ENCODE results near the gene RASGEF1B. TPM values are rescaled to one million over a fixed set of nuclear protein-coding genes. Genes with fewer than 3 reads are reported as not detected.

RASGEF1B gene
- polyA plus RNA-seq, 1 experiment = not detected

GRCh38 chr4:81459228-81459627 lies 12.5 kb downstream of the RASGEF1B start:
- TF ChIP-seq, protein P1, sequence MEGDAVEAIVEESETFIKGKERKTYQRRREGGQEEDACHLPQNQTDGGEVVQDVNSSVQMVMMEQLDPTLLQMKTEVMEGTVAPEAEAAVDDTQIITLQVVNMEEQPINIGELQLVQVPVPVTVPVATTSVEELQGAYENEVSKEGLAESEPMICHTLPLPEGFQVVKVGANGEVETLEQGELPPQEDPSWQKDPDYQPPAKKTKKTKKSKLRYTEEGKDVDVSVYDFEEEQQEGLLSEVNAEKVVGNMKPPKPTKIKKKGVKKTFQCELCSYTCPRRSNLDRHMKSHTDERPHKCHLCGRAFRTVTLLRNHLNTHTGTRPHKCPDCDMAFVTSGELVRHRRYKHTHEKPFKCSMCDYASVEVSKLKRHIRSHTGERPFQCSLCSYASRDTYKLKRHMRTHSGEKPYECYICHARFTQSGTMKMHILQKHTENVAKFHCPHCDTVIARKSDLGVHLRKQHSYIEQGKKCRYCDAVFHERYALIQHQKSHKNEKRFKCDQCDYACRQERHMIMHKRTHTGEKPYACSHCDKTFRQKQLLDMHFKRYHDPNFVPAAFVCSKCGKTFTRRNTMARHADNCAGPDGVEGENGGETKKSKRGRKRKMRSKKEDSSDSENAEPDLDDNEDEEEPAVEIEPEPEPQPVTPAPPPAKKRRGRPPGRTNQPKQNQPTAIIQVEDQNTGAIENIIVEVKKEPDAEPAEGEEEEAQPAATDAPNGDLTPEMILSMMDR (IDR thresholded peaks at IDR 0.05; ENCODE audit: low read depth, low read length) = no peak
- no peaks in the 10 kb centered on the region for H3K27me3 ChIP-seq (ENCODE audit: control insufficient read depth, insufficient read depth, low read length)
- no peak for DNase-seq (ENCODE audit: low read depth, low spot score)
- CTCF ChIA-PET = interaction anchor here (1.7 kb wide), 1 partner anchor 8 kb away, joined by 5 read pairs; no protein-coding TSS in a partner anchor
- POLR2A ChIA-PET = no interaction called here
- no peak overlapping the region for H3K4me3 ChIP-seq (ENCODE audit: low read depth, low read length)
- no peaks in the 10 kb centered on the region for H3K9me3 ChIP-seq (ENCODE audit: control insufficient read depth, insufficient read depth, low read length)
- H3K27ac ChIP-seq (ENCODE audit: low read depth, low read length) = no peak overlapping the region

- ChIA-PET POLR2A (no interaction called here), CTCF (interaction anchor here (1.7 kb wide), 1 partner anchor 9 kb away, joined by 5 read pairs; no protein-coding TSS in a partner anchor)
- DNase-seq (ENCODE audit: low read depth, low spot score) = no peak
- no peak overlapping the region for H3K4me3 ChIP-seq (ENCODE audit: low read depth, low read length)
- no peaks in the 10 kb centered on the region for H3K27me3 ChIP-seq (ENCODE audit: control insufficient read depth, insufficient read depth, low read length)
- H3K27ac ChIP-seq (ENCODE audit: low read depth, low read length) = no peak overlapping the region
- no peaks in the 10 kb centered on the region for H3K9me3 ChIP-seq (ENCODE audit: control insufficient read depth, insufficient read depth, low read length)
- TF ChIP-seq, protein P1 (IDR thresholded peaks at IDR 0.05; ENCODE audit: low read depth, low read length) = no peak
Observed at GRCh38 chr4:81457921-81458520, 13.7 kb downstream of the RASGEF1B start.

- ChIA-PET CTCF (no interaction called here), POLR2A (no interaction called here)
- TF ChIP-seq, protein P1 (IDR thresholded peaks at IDR 0.05; ENCODE audit: low read depth, low read length) = no peak
- no peak overlapping the region for H3K4me3 ChIP-seq (ENCODE audit: low read depth, low read length)
- DNase-seq (ENCODE audit: low read depth, low spot score) = no peak
- no peak overlapping the region for H3K27ac ChIP-seq (ENCODE audit: low read depth, low read length)
- no peaks in the 10 kb centered on the region for H3K9me3 ChIP-seq (ENCODE audit: control insufficient read depth, insufficient read depth, low read length)
- no peaks in the 10 kb centered on the region for H3K27me3 ChIP-seq (ENCODE audit: control insufficient read depth, insufficient read depth, low read length)
Observed at GRCh38 chr4:81457345-81457744, 14.4 kb downstream of the RASGEF1B start.

DNA sequence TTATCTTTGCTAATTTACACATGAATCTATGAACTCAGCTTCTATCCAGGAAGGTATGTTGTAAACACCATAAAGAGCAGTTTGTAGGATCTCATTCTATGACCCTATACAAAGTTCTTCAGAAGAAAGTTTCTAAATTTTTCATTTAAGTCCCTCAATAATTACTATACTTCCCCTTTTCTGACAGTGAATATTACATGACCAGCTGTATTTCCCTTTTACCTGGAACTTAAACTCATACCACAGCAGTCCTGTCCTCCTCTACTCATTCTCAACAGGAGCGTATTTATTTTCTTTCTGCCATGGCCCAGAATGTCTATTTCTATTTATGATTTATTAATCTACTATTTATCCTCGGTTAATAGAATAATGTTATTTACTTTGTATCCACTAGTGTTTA lies 15.8 kb downstream of the RASGEF1B start:
- Histone ChIP-seq H3K4me3 (ENCODE audit: low read depth, low read length) (no peak overlapping the region), H3K27ac (ENCODE audit: low read depth, low read length) (no peak overlapping the region), H3K27me3 (ENCODE audit: control insufficient read depth, insufficient read depth, low read length) (no peaks in the 10 kb centered on the region), H3K9me3 (ENCODE audit: control insufficient read depth, insufficient read depth, low read length) (no peaks in the 10 kb centered on the region)
- POLR2A ChIA-PET = no interaction called here
- DNase-seq (ENCODE audit: low read depth, low spot score) = no peak
- CTCF ChIA-PET = interaction anchor here (2.6 kb wide), 1 partner anchor 11 kb away, joined by 8 read pairs; no protein-coding TSS in a partner anchor
- TF ChIP-seq, protein P1 (IDR thresholded peaks at IDR 0.05; ENCODE audit: low read depth, low read length) = no peak

GRCh38 chr4:81454948-81455347 lies 16.8 kb downstream of the RASGEF1B start:
- CTCF ChIA-PET = interaction anchor here (2.6 kb wide), 1 partner anchor 12 kb away, joined by 8 read pairs; no protein-coding TSS in a partner anchor
- H3K27me3 ChIP-seq (ENCODE audit: control insufficient read depth, insufficient read depth, low read length) = no peaks in the 10 kb centered on the region
- no peaks in the 10 kb centered on the region for H3K9me3 ChIP-seq (ENCODE audit: control insufficient read depth, insufficient read depth, low read length)

More at GRCh38 chr4:81454948-81455347, 16.8 kb downstream of the RASGEF1B start:
- POLR2A ChIA-PET = no interaction called here
- no peak overlapping the region for H3K27ac ChIP-seq (ENCODE audit: low read depth, low read length)
- TF ChIP-seq, protein P1 (IDR thresholded peaks at IDR 0.05; ENCODE audit: low read depth, low read length) = no peak
- no peak overlapping the region for H3K4me3 ChIP-seq (ENCODE audit: low read depth, low read length)
- DNase-seq (ENCODE audit: low read depth, low spot score) = no peak
